ENCODE results near the gene UBC. TPM values are rescaled to one million over a fixed set of nuclear protein-coding genes. Genes with fewer than 3 reads are reported as not detected.
A peak's percentile ranks its signal among the peaks of the same experiment; 100 is the strongest.

Gene UBC
- polyA plus RNA-seq, 1 experiment: 1,376 TPM

DNA sequence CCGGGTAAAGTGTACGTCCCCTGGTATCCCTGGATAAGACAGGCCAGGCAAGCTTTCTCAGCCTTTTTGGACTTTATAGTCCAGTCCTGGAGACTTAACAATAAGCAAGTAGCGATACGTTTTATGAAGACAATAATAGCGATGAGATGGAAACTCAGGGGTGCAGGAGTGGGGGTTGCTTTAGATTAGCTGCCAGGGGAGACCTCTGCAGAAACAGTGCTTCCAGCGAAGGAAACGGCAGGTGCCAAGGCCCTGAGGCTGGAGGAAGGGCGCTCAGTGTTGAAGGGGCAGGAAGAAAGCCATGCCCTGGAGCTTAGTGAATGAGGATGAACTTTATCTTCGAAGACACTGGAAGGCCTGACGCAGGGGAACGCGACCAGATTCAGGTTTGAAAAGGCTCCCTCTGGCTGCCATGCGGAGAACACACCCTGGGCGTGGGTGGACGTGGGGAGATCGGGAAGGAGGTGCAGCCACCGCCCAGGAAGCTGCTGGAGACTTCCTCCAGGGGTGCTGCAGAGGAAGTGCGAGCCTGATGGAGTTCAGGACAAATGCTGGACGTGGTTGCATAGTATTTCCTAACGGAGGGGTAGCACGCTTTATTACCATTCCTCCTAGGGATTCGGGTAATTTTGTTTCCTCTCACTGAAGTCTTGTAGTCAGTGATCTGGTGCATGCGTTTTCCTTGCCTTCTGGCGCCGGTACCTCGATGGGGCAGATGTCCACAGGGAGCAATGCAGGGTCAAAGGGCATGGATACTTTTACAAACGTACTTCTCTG, 26.1 kb upstream of the UBC start:
- Histone ChIP-seq H3K9me3 (ENCODE audit: control insufficient read depth, insufficient read depth, low read length) (no peaks in the 10 kb centered on the region; the same call in 1 of the 2 replicates), H3K27me3 (ENCODE audit: control insufficient read depth, insufficient read depth, low read length) (no peaks in the 10 kb centered on the region), H3K4me3 (ENCODE audit: low read depth, low read length) (peak overlapping the region; percentile 52), H3K27ac (ENCODE audit: low read depth, low read length) (peak overlapping the region; percentile 89)
- peak; percentile 74 for DNase-seq (ENCODE audit: low read depth, low spot score)
- ChIA-PET POLR2A (interaction anchor here (0.7 to 3.9 kb wide), 11 partner anchors 13 to 53 kb away, joined by 3 to 65 read pairs (median 6); partner anchors contain the start of genes BRI3BP and UBC), CTCF (interaction anchor here (0.5 to 8.5 kb wide), 29 partner anchors 9 to 906 kb away, joined by 3 to 83 read pairs (median 4); partner anchors contain the start of gene UBC)
- TF ChIP-seq, protein P1, sequence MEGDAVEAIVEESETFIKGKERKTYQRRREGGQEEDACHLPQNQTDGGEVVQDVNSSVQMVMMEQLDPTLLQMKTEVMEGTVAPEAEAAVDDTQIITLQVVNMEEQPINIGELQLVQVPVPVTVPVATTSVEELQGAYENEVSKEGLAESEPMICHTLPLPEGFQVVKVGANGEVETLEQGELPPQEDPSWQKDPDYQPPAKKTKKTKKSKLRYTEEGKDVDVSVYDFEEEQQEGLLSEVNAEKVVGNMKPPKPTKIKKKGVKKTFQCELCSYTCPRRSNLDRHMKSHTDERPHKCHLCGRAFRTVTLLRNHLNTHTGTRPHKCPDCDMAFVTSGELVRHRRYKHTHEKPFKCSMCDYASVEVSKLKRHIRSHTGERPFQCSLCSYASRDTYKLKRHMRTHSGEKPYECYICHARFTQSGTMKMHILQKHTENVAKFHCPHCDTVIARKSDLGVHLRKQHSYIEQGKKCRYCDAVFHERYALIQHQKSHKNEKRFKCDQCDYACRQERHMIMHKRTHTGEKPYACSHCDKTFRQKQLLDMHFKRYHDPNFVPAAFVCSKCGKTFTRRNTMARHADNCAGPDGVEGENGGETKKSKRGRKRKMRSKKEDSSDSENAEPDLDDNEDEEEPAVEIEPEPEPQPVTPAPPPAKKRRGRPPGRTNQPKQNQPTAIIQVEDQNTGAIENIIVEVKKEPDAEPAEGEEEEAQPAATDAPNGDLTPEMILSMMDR (IDR thresholded peaks at IDR 0.05; ENCODE audit: low read depth, low read length): peak; percentile 91

DNA sequence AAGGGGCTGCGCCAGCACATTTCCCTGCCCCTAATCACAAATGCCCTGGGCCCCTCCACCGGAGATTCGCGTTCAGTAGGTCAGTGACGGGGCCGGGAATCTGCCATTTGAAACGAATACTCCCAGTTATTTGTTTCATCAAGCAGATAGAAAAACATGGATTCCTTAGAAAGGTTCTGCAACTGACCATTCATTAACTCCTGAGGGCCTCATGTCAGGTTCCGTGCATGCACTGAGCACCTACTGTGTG, 25.6 kb upstream of the UBC start:
- POLR2A ChIA-PET: interaction anchor here (0.6 to 3.9 kb wide), 11 partner anchors 12 to 135 kb away, joined by 3 to 65 read pairs (median 6); partner anchors contain the start of genes BRI3BP and UBC
- no peaks in the 10 kb centered on the region; the same call in 1 of the 2 replicates for H3K9me3 ChIP-seq (ENCODE audit: control insufficient read depth, insufficient read depth, low read length)
- peak overlapping the region; percentile 52 for H3K4me3 ChIP-seq (ENCODE audit: low read depth, low read length)
- no peaks in the 10 kb centered on the region for H3K27me3 ChIP-seq (ENCODE audit: control insufficient read depth, insufficient read depth, low read length)
- TF ChIP-seq, protein P1 (IDR thresholded peaks at IDR 0.05; ENCODE audit: low read depth, low read length): no peak
- peak overlapping the region; percentile 89 for H3K27ac ChIP-seq (ENCODE audit: low read depth, low read length)
- CTCF ChIA-PET: interaction anchor here (0.5 to 8.5 kb wide), 26 partner anchors 9 to 907 kb away, joined by 3 to 83 read pairs (median 4); partner anchors contain the start of gene UBC
- DNase-seq (ENCODE audit: low read depth, low spot score): no peak

DNA sequence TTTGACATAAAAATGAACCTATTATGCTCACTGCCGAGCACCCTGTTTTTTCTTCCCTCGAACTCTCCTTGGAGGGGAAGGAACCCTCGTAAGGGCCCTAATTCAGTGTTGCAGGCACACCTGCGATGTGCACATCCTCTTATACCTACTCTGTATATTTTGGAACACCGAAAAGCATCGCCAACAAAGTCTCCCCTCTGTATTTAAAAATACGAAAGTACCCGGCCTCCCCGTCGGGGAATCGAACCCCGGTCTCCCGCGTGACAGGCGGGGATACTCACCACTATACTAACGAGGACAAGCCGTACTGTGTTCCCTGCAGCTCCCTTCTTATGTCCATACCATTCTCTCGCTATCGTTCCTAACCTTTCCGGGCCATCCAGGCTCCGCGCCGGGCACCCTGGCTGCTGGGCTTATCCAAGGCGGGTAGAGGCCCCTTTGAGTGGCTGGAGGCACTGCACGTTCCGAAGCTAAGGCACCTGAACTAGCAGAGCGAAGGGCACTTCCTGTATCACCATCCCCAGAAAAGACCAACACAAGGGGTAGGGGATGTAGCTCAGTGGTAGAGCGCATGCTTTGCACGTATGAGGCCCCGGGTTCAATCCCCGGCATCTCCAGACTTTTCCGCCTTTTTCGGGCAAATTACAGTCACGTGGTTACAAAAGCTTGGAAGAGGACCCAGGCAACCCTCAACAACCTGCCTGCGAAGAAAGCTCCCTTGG, 25.1 kb upstream of the UBC start:
- ChIA-PET CTCF (interaction anchor here (0.7 to 8.5 kb wide), 17 partner anchors 8 to 204 kb away, joined by 3 to 83 read pairs (median 5); partner anchors contain the start of gene UBC), POLR2A (interaction anchor here (0.6 to 3.9 kb wide), 11 partner anchors 12 to 134 kb away, joined by 3 to 65 read pairs (median 6); partner anchors contain the start of genes BRI3BP and UBC)
- peak; percentile 95 for DNase-seq (ENCODE audit: low read depth, low spot score)
- Histone ChIP-seq H3K27me3 (ENCODE audit: control insufficient read depth, insufficient read depth, low read length) (no peaks in the 10 kb centered on the region), H3K27ac (ENCODE audit: low read depth, low read length) (peak overlapping the region; percentile 97), H3K9me3 (ENCODE audit: control insufficient read depth, insufficient read depth, low read length) (no peaks in the 10 kb centered on the region; the same call in 1 of the 2 replicates), H3K4me3 (ENCODE audit: low read depth, low read length) (peak overlapping the region; percentile 66)
- TF ChIP-seq, protein P1 (IDR thresholded peaks at IDR 0.05; ENCODE audit: low read depth, low read length): no peak

DNA sequence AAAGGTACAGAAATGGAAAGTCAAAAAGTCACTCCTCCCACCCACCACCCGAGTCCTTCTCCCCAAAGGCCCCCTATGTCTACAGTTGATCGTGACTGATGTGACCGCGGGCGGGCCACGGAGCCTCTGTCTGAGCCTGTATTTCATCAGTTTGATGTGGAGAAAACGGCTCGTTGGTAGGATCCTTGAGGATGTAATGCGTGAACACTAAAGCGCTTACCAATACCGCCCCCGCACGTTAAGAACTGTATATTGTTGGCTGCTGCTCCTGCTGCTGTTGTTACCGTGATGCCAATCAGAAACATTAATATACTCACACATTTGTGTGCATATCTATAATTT, 24.6 kb upstream of the UBC start:
- DNase-seq (ENCODE audit: low read depth, low spot score): no peak
- H3K27me3 ChIP-seq (ENCODE audit: control insufficient read depth, insufficient read depth, low read length): no peaks in the 10 kb centered on the region
- no peaks in the 10 kb centered on the region; the same call in 1 of the 2 replicates for H3K9me3 ChIP-seq (ENCODE audit: control insufficient read depth, insufficient read depth, low read length)
- ChIA-PET CTCF (interaction anchor here (1.1 to 8.5 kb wide), 2 partner anchors 21 to 33 kb away, joined by 4 to 83 read pairs; no protein-coding TSS in a partner anchor), POLR2A (interaction anchor here (1.0 to 3.9 kb wide), 6 partner anchors 11 to 32 kb away, joined by 4 to 65 read pairs (median 22); partner anchors contain the start of gene UBC)
- H3K27ac ChIP-seq (ENCODE audit: low read depth, low read length): peak overlapping the region; percentile 97
- TF ChIP-seq, protein P1 (IDR thresholded peaks at IDR 0.05; ENCODE audit: low read depth, low read length): peak; percentile 35
- peak overlapping the region; percentile 66 for H3K4me3 ChIP-seq (ENCODE audit: low read depth, low read length)

All from AG04450 (cell line).